Hematopoietic multipotent progenitor cell (in vitro differentiated cells): ENCODE data around the gene MAEA. TPM values are rescaled to one million over a fixed set of nuclear protein-coding genes. Genes with fewer than 3 reads are reported as not detected.

Experiments
- DNase-seq, 3 donors: peaks; one replicate each; pipeline ENCODE4 v3.0.0-alpha.2; 2011 to 2015; ENCODE audit warnings: low read depth in 2 of 3, low spot score in 2 of 3
- total RNA-seq: library from RNA; depleted of rRNA; stranded (reverse); fragments of >200 nt; gene quantifications from one replicate; pipeline ENCODE4 v1.2.3, GENCODE V29; 2012

The MAEA gene
- total RNA-seq = 94.8 TPM

- DNase-seq = peak; percentile 90 to 97 (median 96)
Measured at GRCh38 chr4:1289207-1290164, at the start of gene MAEA. MAEA (plus strand) TSS chr4:1289891; CDS start chr4:1289914, 23 bp downstream.

- no peak for DNase-seq
Measured at GRCh38 chr4:1239950-1240307, 49.8 kb upstream of the MAEA start.

- no peak for DNase-seq
Measured at GRCh38 chr4:1240721-1241465, 48.8 kb upstream of the MAEA start.

GRCh38 chr4:1241466-1241935 lies 48.2 kb upstream of the MAEA start:
- no peak for DNase-seq

- DNase-seq = no peak
Measured at GRCh38 chr4:1241936-1242505, 47.7 kb upstream of the MAEA start.

GRCh38 chr4:1242506-1243450 lies 46.9 kb upstream of the MAEA start:
- no peak for DNase-seq

GRCh38 chr4:1243451-1244080 lies 46.1 kb upstream of the MAEA start:
- no peak for DNase-seq

- DNase-seq = no peak
Measured at GRCh38 chr4:1244081-1244977, 45.4 kb upstream of the MAEA start.

GRCh38 chr4:1244978-1245471 lies 44.7 kb upstream of the MAEA start:
- no peak for DNase-seq

GRCh38 chr4:1245481-1246051 lies 44.1 kb upstream of the MAEA start:
- no peak for DNase-seq

GRCh38 chr4:1246111-1246881 lies 43.4 kb upstream of the MAEA start:
- peak in 2 of 3 donors; percentile 19 to 22 for DNase-seq

- no peak for DNase-seq
Measured at GRCh38 chr4:1246901-1247863, 42.5 kb upstream of the MAEA start.

- no peak for DNase-seq
Measured at GRCh38 chr4:1247864-1248244, 41.8 kb upstream of the MAEA start.

GRCh38 chr4:1248245-1249147 lies 41.2 kb upstream of the MAEA start, which contains the start of gene CTBP1:
CTBP1 (minus strand) TSS chr4:1249130; CDS start chr4:1241331, 7,799 bp downstream.
- peak; percentile 87 to 96 (median 88) for DNase-seq

GRCh38 chr4:1249148-1249730 lies 40.5 kb upstream of the MAEA start:
- DNase-seq = peak; percentile 83 to 91 (median 90)
